Activated naive CD8-positive, alpha-beta T cell treated with anti-CD3 and anti-CD28 coated beads for 36 hours (primary cell): ENCODE results near the gene PLEKHO1. TPM values are rescaled to one million over a fixed set of nuclear protein-coding genes. Genes with fewer than 3 reads are reported as not detected.
"Not testable (repeated sequence)": the region's sequence is repeated elsewhere in the genome, so short reads cannot be mapped to it uniquely, and the experiment has no call there.

Experiments
- DNase-seq: peaks from one replicate; pipeline ENCODE4 v3.0.0; 2021
- H3K27ac Mint-ChIP-seq: one replicate; pipeline ENCODE4 v1.8.0; 2022; ENCODE audit warnings: mild to moderate bottlenecking, moderate library complexity, mixed read lengths
- H3K27me3 Mint-ChIP-seq: one replicate; pipeline ENCODE4 v1.8.0; 2022; ENCODE audit warnings: mild to moderate bottlenecking, mixed read lengths
- H3K36me3 Mint-ChIP-seq: one replicate; pipeline ENCODE4 v1.8.0; 2021; ENCODE audit warnings: mild to moderate bottlenecking, mixed read lengths
- H3K4me1 Mint-ChIP-seq: one replicate; pipeline ENCODE4 v1.8.0; 2021; ENCODE audit warnings: mixed read lengths
- H3K4me3 Mint-ChIP-seq: one replicate; pipeline ENCODE4 v1.8.0; 2022; ENCODE audit warnings: mild to moderate bottlenecking, moderate library complexity, mixed read lengths
- H3K9me3 Mint-ChIP-seq: one replicate; pipeline ENCODE4 v1.8.0; 2022; ENCODE audit warnings: mixed read lengths
- total RNA-seq, 2 experiments: library from RNA; stranded (reverse); gene quantifications; one replicate each; pipeline ENCODE4 v1.2.3, GENCODE V29; 2021

The PLEKHO1 gene
- total RNA-seq = 10 to 100 TPM; 14.9 to 15.5 TPM

GRCh38 chr1:150149271-150150132 lies at the start of gene PLEKHO1:
TSS of gene PLEKHO1 (plus strand) at chr1:150149916. CDS start at chr1:150150258, 342 bp downstream.
- peak; percentile 73 for DNase-seq
- Mint-ChIP-seq H3K9me3 (no peaks in the 10 kb centered on the region), H3K36me3 (peaks cover 22% of the 10 kb centered on the region), H3K4me3 (peak within 1 kb of the TSS; percentile 88), H3K27me3 (peaks cover 10% of the 10 kb centered on the region), H3K27ac (peak within 1 kb of the TSS; percentile 85), H3K4me1 (peaks cover 57% of the 10 kb centered on the region)

GRCh38 chr1:150102986-150103385 lies 46.7 kb upstream of the PLEKHO1 start:
- H3K36me3 Mint-ChIP-seq = peaks cover 37% of the 10 kb centered on the region
- no peaks in the 10 kb centered on the region for H3K27me3 Mint-ChIP-seq
- no peak for DNase-seq
- peaks cover 7% of the 10 kb centered on the region for H3K9me3 Mint-ChIP-seq
- H3K27ac Mint-ChIP-seq = no peak overlapping the region
- H3K4me3 Mint-ChIP-seq = no peak overlapping the region
- peaks cover 38% of the 10 kb centered on the region for H3K4me1 Mint-ChIP-seq

DNA sequence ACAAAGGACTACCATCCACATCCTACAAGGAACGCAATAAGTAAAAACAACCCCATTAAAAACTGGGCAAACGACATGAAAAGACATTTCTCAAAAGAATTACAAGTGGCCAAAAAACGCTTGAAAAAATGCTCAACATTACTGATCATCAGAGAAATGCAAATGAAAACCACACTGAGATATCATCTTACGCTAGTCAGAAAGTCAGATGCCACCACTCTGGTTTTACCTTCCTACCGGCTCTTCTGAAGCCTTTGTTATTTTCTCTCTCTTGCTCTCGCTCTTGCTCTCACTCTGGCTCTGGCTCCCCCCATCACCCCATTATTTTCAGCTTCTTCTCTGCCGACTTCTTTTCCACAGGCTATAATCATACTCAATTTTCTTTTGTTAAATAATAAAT lies 43.4 kb upstream of the PLEKHO1 start:
- no peak for DNase-seq
- Mint-ChIP-seq H3K9me3 (peaks cover 12% of the 10 kb centered on the region), H3K27me3 (no peaks in the 10 kb centered on the region), H3K36me3 (peaks cover 35% of the 10 kb centered on the region), H3K4me3 (no peak overlapping the region), H3K4me1 (peaks cover 70% of the 10 kb centered on the region), H3K27ac (peak overlapping the region; percentile 60)

DNA sequence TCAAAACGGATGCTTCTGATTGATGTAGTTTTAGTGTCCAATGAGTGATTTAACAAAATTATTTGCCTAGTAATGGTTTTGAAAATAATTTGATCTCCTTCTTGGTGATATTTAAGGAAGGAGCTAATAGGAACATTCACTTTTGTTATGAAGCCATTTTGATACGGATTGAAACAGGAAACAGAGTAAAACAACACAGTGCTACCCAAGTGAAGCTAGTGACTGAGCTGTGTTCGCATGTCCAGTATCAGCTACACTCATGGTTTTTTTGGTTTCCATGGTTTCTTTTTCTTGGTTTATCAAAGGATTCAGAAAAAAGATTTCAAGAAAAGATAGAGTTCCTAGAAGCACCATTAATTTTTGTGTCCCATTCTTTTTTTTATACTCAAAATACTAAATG lies 40.1 kb upstream of the PLEKHO1 start:
- Mint-ChIP-seq H3K4me3 (peak overlapping the region; percentile 47), H3K27ac (peak overlapping the region; percentile 88), H3K36me3 (peaks cover 54% of the 10 kb centered on the region), H3K27me3 (no peaks in the 10 kb centered on the region), H3K9me3 (peaks cover 12% of the 10 kb centered on the region), H3K4me1 (peaks cover 62% of the 10 kb centered on the region)
- no peak for DNase-seq

DNA sequence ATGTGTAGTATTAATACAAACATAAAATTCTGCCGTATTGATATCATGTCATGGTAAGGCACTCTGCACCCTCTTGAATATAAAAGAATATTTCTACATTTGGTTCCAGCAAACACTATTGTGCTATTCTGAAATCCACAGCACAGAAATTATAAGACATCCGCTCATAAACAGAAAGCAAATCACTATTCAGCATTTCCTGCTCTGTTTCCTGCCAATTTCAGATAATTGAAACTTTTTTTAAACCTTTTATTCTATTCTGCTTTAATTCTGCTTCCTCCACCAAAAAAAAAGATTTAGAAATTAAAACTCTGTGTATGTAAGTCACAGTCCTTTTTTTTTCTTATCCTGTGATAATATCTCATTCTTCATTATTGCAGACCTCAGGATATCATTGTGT lies 39.6 kb upstream of the PLEKHO1 start:
- Mint-ChIP-seq H3K9me3 (peaks cover 12% of the 10 kb centered on the region), H3K4me3 (peak overlapping the region; percentile 58), H3K27ac (peak overlapping the region; percentile 88), H3K4me1 (peaks cover 60% of the 10 kb centered on the region), H3K36me3 (peaks cover 54% of the 10 kb centered on the region), H3K27me3 (no peaks in the 10 kb centered on the region)
- DNase-seq = no peak

GRCh38 chr1:150111670-150112069 lies 38.0 kb upstream of the PLEKHO1 start:
- Mint-ChIP-seq H3K27ac (no peak overlapping the region), H3K4me1 (peaks cover 44% of the 10 kb centered on the region), H3K4me3 (no peak overlapping the region), H3K36me3 (peaks cover 49% of the 10 kb centered on the region), H3K9me3 (peaks cover 12% of the 10 kb centered on the region), H3K27me3 (no peaks in the 10 kb centered on the region)
- DNase-seq = no peak

DNA sequence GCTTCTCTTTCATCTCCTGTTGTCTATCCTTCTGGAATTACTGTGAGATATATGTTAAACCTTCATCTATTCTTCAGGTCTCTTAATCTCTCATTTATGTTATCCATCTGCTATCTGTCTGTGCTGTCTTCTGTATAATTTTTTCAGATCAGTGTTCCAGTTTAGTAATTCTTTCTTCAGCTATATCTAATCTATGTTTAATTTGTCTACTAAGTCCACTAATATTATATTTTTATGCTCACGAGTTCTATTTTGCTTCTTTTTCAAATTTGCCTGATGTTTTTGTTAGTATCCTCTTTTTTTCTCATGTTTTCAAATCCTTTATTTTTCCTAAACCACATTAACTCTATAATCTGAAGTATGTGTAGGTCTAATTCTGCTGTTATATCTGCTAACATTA lies 34.6 kb upstream of the PLEKHO1 start:
- Mint-ChIP-seq H3K27me3 (no peaks in the 10 kb centered on the region), H3K9me3 (peaks cover 9% of the 10 kb centered on the region), H3K4me3 (no peak overlapping the region), H3K27ac (no peak overlapping the region), H3K4me1 (peaks cover 15% of the 10 kb centered on the region), H3K36me3 (peaks cover 42% of the 10 kb centered on the region)
- no peak for DNase-seq

DNA sequence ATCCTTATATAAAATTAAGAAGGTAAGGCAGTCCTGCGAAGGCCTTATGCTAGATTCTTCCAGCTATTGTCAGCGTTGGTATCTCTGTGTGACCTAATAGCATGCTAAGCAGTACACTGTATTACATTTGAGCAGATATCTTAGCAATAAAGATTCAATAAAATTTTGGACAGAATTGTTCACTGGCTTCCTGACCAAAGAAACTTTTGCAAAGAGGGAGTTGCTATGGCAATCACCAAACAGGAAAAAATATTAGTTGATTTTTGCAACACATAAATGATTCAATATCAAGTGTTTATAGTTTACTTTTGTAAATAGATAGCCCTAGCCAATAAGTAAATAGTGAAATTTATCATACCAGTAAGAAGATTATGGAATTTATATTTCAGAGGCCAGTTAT lies 31.0 kb upstream of the PLEKHO1 start:
- no peak for DNase-seq
- H3K9me3 Mint-ChIP-seq = peaks cover 6% of the 10 kb centered on the region
- no peak overlapping the region for H3K27ac Mint-ChIP-seq
- no peak overlapping the region for H3K4me3 Mint-ChIP-seq
- H3K4me1 Mint-ChIP-seq = peaks cover 4% of the 10 kb centered on the region
- peaks cover 26% of the 10 kb centered on the region for H3K36me3 Mint-ChIP-seq
- no peaks in the 10 kb centered on the region for H3K27me3 Mint-ChIP-seq

DNA sequence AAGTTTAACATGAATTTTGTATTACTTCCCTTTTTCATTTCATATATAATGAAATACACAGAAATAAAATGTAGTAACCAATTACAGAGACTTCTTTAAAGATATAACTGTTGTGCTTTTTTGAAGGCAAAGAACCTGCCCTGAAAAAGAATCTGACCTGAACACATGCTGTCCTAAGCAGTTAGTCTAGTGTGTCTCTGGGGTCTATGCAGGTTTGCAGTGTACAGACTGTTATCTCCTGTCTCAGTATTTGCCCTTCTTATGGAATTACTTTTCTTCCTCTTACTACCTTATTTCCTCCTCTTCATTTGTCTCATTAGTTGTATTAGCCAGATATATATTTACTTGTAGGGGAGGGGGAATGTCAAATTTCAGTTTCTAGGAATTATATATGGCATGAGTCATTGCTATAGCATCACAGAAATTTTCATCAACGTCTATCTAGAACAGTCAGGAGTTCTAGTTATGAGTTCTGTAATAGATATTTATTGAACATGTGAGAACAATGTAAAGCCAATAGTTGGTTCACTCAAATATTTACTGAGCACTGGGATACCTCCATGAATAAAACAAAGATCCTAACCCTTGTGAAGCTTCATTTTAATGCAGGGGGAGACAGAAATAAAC lies 28.4 kb upstream of the PLEKHO1 start:
- no peaks in the 10 kb centered on the region for H3K27me3 Mint-ChIP-seq
- peaks cover 4% of the 10 kb centered on the region for H3K4me1 Mint-ChIP-seq
- peaks cover 8% of the 10 kb centered on the region for H3K36me3 Mint-ChIP-seq
- H3K9me3 Mint-ChIP-seq = no peaks in the 10 kb centered on the region
- H3K27ac Mint-ChIP-seq = no peak overlapping the region
- H3K4me3 Mint-ChIP-seq = no peak overlapping the region
- no peak for DNase-seq

DNA sequence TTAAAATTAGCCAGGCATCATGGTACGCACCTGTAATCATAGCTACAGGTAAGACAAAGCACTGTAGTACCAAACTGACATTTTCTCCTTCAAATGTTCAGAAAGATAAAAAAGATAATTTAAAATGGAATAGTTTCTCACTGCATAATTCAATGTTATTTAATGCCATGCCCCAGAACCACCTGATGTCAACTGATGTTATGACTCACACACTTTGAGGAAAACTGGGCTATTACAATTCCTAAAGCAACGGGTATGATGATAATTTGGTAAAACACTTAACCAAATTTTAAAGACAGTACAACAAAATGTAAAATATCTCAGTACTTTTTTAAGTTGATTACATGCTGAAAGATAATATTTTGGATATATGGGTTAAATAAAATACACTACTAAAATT lies 22.9 kb upstream of the PLEKHO1 start:
- no peak overlapping the region for H3K27ac Mint-ChIP-seq
- no peak for DNase-seq
- peaks cover 6% of the 10 kb centered on the region for H3K4me1 Mint-ChIP-seq
- H3K4me3 Mint-ChIP-seq = no peak overlapping the region
- H3K9me3 Mint-ChIP-seq = no peaks in the 10 kb centered on the region
- H3K27me3 Mint-ChIP-seq = no peaks in the 10 kb centered on the region
- peaks cover 10% of the 10 kb centered on the region for H3K36me3 Mint-ChIP-seq

GRCh38 chr1:150127464-150127863 lies 22.3 kb upstream of the PLEKHO1 start:
- no peaks in the 10 kb centered on the region for H3K27me3 Mint-ChIP-seq
- no peak for DNase-seq
- H3K36me3 Mint-ChIP-seq = peaks cover 5% of the 10 kb centered on the region
- H3K4me3 Mint-ChIP-seq = no peak overlapping the region
- H3K27ac Mint-ChIP-seq = no peak overlapping the region
- H3K4me1 Mint-ChIP-seq = peaks cover 6% of the 10 kb centered on the region
- H3K9me3 Mint-ChIP-seq = no peaks in the 10 kb centered on the region

GRCh38 chr1:150127868-150128267 lies 21.8 kb upstream of the PLEKHO1 start:
- H3K27ac Mint-ChIP-seq = no peak overlapping the region
- H3K4me1 Mint-ChIP-seq = peaks cover 6% of the 10 kb centered on the region
- H3K36me3 Mint-ChIP-seq = peaks cover 5% of the 10 kb centered on the region
- no peaks in the 10 kb centered on the region for H3K27me3 Mint-ChIP-seq
- no peak overlapping the region for H3K4me3 Mint-ChIP-seq
- peak; percentile 21 for DNase-seq
- H3K9me3 Mint-ChIP-seq = no peaks in the 10 kb centered on the region

DNA sequence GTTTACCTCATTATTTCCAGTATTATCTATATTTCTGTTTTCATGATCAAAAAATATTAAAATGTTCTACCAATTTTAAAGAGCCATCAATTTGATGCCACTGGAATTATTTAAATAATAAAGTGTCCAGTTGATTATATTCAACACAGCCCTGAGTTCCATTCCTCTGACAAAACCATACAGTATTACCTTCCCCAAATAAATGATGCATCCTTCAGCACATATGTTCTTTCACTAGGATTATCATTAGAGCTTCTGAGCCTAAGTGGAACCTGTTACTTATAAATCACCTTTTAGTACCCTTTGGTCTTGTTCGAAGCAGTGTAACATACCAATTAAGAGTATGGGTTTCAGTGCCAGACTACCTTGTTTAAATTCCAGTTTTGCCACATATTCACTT lies 17.3 kb upstream of the PLEKHO1 start:
- Mint-ChIP-seq H3K4me3 (no peak overlapping the region), H3K9me3 (no peaks in the 10 kb centered on the region), H3K36me3 (peaks cover 2% of the 10 kb centered on the region), H3K4me1 (peaks cover 8% of the 10 kb centered on the region), H3K27ac (no peak overlapping the region), H3K27me3 (no peaks in the 10 kb centered on the region)
- DNase-seq = no peak

DNA sequence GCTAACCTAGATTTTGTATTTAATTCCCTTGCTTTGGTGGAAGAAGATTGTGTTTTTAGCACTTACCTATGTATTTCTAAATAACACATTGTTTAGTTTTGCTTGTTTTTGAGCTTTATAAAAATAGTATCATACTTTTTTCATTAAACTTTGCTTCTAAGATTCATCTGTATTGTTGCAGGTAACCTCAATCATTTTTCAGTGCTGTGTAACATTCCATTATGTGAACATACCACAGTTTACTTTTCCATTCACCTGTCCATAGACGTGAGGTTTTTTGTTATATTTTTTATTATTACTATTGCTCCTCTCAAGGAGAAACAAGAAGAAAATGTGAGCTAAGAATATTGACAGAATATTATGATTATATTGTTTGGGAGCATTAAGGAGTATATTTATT lies 15.2 kb upstream of the PLEKHO1 start:
- Mint-ChIP-seq H3K27ac (no peak overlapping the region), H3K4me3 (no peak overlapping the region), H3K27me3 (no peaks in the 10 kb centered on the region), H3K9me3 (no peaks in the 10 kb centered on the region), H3K4me1 (peaks cover 4% of the 10 kb centered on the region), H3K36me3 (no peaks in the 10 kb centered on the region)
- DNase-seq = no peak

- H3K27ac Mint-ChIP-seq, H3K4me3 Mint-ChIP-seq, H3K27me3 Mint-ChIP-seq, H3K4me1 Mint-ChIP-seq, DNase-seq, H3K36me3 Mint-ChIP-seq, H3K9me3 Mint-ChIP-seq: not testable (repeated sequence)
Measured at GRCh38 chr1:150135400-150135799, 14.3 kb upstream of the PLEKHO1 start.

- H3K27me3 Mint-ChIP-seq = no peaks in the 10 kb centered on the region
- no peak overlapping the region for H3K27ac Mint-ChIP-seq
- no peak overlapping the region for H3K4me3 Mint-ChIP-seq
- no peaks in the 10 kb centered on the region for H3K36me3 Mint-ChIP-seq
- H3K9me3 Mint-ChIP-seq = no peaks in the 10 kb centered on the region
- H3K4me1 Mint-ChIP-seq = peaks cover 5% of the 10 kb centered on the region
- no peak for DNase-seq
Measured at GRCh38 chr1:150138044-150138443, 11.7 kb upstream of the PLEKHO1 start.
